ELF-1 (cell line): ENCODE data around the gene IGSF21.

Experiments used
- DNase-seq: peaks from one replicate; pipeline ENCODE4 v3.0.0-alpha.2; 2016; ENCODE audit warnings: low read depth, low spot score

IGSF21 gene

DNA sequence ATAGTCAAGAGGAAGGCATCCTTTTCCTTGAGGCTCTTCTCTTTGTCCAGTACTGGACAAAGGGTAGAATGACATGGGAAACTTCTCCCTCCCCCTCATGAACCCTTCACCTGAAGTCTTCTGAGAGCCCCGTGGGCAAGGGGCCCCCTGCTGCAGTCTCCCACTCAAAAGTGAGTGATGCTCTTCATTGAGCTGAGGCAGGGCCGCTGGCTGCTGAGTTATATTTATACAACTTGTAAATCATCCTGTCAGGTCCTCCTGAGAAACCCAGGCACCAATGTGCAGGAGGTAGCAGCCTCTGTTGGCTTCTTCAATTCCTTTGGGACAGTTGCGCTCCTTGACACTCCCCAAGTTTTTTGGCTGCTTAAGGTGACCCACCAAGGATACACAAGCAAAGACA lies 150.2 kb downstream of the IGSF21 start:
- DNase-seq, result no peak

DNA sequence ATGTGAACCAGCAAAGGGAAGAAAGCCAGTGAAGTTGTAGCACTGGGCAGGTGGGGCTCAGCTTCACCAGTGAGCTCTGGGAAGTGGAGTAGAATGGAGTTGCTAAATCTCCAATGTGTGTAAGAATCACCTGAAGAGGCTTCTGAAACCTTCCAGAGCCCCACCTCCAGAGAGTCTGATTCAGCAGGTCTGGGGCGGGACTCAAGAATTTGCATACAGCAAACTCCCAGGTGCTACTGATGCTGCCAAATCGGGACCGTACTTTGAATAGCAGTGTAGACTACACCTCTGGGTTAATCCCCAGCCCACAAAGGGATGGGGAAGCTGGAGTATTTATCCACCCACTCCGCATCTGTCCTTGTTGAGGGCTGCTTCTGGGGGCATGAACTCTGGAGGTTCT lies 154.3 kb downstream of the IGSF21 start:
- no peak for DNase-seq

DNA sequence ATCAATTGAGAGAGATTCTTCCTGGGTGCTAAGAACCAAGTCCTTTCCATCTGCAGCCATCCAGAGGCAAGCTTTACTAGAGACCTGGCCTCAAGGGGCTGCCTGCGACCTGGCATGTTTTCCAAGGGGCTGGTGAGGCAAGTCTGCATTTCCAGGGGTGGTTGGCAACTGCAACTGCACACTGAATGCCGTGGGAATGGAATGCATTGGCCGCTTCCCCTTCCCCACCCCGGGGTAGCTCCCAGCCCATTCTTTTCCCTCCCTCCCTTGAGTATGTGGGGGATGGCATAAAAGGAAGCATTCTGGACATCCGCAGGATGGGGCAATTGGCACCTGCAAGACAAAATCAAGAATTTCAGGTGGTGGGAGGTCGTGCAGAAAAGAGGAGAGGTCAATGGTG lies 155.1 kb downstream of the IGSF21 start:
- peak; percentile 34 for DNase-seq

DNA sequence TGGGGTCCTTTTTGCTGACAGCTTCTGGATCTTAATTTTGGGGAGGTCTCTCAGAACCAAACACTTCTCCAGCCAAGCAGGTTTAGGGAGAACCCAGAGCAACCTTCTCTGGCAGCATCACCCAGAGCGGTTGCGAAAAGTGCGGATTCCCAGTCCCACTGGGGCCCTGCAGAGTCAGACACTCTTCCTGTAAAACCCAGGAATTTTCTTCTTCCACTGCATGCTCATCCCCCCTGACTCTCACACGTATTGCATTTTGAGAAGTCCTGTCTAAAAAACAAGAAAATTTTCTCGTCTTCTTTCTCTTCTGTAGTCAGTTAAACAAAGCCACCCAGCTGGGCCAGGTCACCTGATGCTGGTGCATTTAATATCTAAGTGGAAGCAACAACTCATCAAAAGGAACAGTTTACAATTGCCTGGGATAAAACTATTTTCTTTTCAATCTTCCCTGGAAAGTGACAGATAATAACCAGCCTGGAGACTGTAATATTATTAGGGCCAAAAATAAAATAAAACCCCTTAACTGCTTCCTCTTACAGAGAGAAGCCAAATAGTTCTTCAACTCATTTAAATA lies 156.0 kb downstream of the IGSF21 start:
- DNase-seq, result no peak

DNA sequence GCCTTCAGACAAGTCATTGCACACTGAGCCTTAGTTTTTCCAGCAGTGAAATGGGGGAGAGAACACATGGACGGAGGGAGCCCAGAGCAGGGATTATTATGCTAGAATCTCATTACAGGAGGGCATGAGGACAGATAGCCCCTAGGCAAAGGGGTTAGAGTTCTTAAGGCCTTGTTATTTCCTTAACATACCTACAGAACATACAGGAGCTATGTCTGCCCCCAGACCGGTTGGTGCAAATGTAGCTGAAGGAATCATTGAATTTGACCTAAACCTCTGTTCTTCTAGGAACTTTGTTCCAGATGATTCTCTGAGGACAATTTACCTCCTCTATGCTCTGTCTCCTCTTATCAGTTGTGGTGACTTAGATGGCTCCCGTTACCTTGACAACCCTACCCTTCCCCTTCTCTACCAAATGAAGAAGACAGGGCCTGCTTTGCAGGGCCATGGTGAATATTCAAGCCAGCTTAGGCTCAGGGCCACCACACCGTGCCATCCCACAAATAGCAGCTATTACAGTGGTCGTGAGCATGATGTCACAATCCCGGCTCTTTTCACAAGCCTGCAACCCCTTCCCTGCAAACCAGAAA lies 156.9 kb downstream of the IGSF21 start:
- no peak for DNase-seq

DNA sequence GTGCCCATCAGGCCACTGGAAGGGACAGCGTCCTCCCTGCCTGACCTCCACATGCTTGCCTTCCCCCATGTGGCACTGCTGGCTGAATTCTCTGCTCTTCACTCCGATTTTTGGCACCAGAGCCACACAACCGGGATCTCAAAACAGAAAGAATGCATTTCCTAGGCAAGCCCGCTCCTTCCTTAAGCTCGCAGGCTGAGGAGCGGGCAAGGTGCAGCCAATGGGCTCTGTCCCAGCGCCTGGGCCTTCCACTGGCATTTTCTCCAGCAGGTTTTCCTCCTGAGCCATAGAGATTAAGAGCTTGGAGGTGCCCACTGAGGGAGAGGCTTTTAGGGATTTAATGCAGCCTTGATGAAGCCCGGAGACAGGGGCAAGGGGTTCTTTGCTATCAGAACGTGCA lies 158.0 kb downstream of the IGSF21 start:
- DNase-seq, result no peak

DNA sequence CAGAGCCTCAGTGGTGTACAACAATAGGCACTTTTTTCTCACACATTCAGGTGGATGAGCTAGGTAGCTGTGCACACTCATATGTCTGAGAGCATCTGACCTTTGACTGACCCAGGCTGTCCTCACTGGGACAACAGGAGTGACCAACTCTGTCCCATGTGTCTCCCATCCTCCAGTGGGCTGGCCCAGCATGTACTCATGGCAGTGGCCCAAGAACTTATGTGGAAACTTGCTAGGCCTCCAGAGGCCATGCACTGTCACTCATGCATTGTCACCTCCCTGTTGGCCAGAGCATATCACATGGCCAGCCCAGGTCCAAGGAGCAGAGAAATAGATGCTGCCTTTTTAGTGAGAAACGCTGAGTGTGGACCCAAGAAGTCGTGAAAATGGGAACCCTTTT lies 158.8 kb downstream of the IGSF21 start:
- no peak for DNase-seq

DNA sequence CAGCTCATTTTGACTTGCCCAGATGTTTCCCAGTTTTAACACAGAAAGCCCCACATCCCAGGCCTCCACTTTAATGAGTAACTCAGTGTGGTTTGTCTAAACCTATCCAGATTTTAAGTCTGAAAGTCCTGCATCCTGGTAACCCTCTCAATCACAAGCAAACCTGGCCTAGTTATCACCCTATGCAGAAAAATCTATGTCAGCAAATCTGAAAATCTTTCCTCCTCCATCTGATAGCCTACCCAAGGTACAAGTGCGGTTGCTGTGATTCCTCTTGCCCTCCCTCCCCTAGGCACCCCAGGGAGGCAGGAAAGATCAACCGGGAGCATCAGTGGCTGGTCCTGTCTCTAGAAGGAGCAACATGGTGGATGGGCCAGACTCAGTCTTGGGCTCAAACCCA lies 163.7 kb downstream of the IGSF21 start:
- no peak for DNase-seq

DNA sequence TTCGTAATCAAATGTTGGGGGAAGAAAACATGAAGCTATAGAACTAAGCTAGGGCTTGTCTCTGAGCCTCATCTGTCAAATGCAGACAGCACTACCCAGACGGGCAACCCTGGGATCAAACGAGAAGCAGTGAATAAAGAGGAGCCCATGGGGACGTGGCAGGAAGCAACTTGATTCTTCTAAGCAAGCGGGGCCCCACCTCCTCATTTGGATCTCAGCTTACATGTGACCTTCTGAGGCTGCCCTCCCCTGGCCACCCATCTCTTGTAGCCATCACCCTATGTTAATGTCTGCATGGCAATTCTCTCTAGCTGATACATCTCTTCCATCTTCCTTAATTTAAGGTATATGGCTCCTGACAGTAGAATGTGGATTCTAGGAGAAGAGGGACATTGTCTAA lies 171.3 kb downstream of the IGSF21 start:
- DNase-seq, result no peak

DNA sequence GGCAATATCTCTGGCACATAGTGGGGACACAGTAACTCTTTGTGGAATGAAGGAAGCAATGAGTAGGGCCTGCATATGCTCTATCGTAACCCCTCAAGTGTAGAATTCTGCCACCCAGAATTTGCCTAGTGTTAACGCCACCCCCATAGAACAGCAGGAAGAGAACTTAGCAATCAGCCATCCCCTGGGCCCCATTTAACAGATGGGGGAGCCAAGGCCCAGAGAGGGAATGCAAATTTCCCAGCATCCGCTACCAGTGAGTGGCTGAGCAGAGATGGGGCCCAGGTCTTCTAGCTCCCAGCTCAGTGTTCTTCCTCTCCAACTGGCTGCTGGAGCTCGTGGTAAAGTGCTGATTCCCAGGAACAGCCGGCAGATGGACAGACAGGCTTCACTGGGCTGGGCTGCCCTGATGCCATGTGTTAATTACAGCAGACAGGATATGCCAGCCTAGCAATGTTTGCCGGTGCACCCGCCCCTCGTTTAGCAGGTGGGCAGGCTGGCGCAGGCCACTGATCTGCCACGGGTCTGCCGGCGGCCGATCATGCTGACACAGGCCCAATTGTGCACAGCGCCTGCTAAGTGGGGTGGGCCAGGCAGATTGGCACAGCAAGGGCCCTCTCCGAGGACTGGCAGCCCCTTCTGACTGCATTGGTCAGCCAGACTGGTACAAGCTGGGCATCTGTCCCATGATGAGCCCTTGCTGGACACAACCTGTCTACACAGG lies 171.9 kb downstream of the IGSF21 start:
- no peak for DNase-seq

DNA sequence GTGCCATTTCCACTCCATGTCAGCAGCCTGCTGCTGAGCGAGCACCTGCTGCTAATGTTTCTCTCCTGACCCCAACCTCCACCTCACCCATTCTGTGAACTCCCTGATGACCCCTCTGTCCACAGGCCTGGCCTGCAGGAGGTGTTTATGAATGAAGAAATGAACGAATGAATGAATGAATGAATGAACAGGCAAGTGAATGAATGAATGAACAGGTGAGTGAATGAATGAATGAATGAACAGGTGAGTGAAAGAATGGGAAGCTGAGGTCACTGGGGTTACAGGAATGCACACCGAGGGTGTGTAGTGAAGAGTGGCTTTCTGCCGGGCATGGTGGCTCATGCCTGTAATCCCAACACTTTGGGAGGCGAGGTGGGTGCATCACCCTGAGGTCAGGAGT lies 173.4 kb downstream of the IGSF21 start:
- DNase-seq, result no peak

DNA sequence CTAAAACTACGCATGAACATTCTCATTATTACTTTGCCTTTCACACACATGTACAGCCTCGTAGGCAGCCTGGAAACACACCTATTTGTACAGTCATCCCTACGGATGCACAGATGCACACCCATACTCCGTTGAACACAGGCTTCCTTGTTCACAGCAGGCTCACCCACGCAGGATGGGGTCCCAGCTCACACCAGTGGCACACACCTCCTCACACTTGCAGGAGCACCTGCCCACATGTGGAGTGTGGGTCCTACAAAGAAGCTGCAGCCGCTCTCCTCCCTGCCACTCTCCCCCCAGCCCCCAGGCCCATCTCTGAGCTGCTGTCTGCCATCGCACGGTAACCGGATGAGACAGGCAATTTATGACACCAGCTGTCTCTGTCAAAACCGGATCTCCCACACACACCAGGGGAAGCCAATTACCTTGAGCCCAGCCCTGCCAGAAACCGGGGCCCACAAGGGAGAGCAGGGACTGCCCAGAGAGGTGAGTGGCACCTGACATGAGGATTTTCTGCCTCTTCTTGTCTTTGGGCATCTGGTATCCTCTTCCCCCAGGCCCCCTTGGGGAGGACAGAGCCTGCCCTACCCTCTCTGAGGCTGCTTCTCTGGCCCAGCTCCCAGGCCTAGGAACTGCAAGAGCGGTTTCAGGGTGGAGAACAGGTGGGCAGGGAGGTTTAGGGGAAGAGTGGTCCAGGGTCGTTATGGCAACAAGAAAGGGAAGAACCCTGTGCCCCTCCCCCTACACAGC lies 175.4 kb downstream of the IGSF21 start:
- no peak for DNase-seq

DNA sequence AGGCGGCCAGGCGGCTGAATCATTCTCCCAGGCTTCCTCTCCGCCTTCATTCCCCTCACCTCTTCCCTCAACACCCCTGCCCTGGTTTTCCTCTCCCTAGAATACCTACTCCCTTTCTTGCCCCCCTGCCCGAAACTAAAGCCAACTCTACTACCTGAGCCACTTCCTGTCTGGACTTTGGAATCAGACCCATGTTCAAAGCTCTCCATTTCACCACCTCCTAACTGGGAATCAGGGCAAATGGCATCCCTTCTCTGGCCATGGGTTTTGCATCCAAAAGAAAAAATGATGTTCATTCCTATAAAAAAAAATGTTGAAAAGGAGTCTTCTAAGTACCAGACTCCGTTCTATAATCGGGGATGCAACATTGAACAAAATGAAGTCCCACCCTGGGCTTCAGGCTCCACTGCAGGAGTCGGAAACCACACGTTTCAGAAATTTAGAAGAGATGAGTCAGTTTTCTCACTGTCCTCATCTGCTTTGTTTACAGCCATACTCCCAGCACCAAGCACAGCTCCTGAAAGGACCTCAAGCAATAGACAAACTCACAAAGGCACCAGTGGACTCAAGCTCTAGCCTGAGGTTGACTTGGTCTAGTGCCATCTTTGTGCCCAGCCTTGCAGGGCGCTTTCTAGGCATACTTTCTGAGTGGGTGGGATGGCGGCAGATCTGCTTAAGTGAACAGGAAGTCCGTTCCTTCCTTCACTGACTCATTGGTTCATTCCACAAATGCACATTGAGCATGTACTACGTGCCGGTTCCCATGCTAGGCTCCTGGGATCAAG lies 176.2 kb downstream of the IGSF21 start:
- DNase-seq, result peak; percentile 70

DNA sequence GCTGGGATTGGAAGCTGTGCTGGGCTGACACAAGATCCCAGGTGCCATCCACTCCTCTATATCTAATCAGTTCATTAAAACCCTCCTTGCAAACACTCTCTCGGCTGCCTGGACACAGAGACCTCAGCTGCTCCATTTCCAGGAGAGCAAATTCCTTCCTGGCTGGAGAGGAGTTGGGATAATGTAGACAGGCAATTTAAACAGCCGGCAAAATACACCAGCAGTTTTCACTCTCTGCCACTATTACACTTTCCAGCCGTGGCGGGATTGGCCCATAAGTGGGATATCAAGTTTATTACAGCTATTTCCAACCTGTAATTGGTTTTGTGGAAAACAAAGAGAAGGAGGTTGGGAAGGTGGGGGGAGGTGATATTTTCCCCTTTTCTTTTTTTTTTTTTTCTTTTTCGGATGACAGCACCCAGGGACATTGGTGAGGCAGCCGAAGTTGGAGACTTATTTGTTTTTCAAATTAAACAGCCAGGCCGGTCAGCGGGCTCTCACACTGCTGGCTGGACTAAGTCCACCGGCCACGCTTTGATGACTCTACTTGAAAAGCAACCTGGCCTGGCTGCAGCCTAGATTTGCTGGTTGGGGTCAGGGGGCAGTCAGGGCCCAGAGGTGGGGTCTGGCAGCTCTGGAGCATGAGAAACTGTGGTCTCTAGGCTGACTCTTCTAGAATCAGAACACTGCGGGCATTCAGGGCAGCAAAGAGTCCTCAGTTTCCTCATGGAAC lies 177.4 kb downstream of the IGSF21 start:
- DNase-seq, result peak; percentile 55

DNA sequence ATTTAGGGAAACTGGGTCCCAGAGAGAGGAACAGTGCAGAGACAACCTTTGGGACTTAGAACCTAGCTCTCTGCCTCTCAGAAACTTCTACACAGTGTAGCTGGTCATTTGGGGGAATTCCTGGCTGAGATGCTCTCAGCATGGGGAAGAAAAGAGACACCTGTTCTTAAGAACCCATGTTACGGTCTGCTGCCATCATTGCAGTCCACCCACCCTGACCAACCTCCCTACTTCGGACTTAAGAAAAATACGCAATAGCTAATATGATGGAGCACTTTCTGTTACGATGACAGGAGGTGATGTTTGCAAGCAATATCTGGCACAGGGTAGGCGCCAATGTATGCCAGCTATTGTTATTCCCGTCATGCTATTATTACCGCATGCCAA lies 177.9 kb downstream of the IGSF21 start:
- DNase-seq, result no peak

DNA sequence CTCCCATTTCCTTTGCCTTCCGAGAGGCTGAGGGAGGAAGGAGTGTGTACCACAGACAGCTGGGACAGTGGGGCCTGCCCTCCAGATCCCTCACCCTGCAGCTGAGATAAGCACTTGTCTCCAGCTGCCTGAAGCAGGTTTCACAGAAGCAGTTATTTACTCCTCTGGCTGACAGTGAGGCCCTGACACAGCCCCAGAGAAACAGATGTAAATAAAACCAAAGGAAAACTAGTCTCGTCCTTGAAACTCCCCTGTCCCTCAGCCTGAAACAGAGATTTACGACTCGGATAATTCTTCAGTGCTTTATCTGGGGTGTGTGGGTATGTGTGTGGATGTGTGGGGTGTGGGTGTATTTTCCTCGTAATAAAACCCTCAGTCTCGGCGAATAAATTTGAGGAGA lies 181.1 kb downstream of the IGSF21 start:
- DNase-seq, result peak; percentile 32

DNA sequence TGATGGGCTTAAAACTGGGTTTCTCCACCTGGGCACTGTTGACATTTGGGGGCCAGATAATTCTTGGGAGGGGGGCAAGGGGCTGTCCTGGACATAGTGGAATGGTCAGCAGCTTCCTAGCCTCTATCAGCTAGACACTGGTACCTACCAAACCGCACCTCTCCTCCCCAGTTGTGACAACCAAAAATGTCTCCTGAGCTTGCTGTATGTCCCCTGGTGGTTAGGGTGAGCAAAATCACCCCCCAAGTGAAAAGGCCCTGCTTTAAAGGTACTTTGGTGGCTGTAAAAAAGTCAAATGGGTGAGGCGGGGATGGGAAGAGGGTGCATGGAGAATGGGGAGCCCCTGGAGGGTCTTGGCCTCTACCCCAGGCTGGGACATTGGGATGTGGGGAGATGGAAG lies 182.0 kb downstream of the IGSF21 start:
- DNase-seq, result no peak

DNA sequence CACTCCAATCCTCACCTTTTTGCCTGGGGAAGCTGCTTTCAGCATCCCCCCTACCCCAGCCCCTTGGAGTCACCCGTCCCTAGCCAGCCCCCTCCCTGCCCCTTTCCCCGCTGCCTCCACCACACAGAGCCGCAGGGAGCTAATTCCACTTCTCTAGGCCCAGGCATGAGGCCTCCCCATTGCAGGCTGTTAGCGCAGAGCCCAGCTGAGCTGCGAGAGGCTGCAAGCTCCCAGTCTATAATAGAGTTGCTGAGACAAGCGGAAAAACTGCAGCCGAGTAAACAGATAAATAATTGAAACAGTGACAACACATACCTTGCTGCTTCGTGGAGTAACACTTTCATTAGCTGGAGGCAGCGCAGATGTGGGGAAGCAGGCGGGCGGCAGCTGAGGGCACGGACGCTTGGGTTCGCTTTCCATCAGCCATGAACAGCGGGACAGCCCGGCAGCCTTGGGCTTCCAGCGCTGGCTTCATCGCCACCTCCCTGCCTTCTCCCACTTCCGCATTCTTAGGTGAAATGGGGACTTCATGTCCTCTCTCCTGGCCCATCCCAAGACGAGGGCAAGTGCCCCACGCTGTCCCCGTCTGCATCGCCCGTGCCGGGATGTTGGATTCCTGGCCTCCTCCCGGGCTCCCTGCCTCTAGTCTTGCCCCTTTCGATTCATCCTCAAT lies 183.3 kb downstream of the IGSF21 start:
- peak; percentile 31 for DNase-seq

DNA sequence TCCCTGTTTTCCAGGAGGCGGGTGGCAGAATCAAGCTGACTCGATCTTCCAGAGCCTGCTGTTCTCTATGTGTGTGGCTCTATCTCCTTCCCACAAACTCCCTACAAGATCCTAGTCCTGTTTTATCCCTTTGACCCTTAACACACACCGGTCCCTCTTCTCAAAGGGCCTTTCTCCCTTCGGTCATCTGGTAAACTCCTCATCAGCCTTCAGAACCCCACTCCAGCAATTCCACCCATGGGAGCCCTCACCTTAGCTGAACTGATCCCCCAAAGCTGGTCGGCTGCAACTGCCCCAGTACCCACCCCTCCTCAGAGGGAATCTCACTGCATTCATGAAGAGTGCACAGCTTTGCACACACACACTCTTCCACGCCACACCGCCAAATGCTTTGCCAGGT lies 184.9 kb downstream of the IGSF21 start:
- DNase-seq, result no peak

DNA sequence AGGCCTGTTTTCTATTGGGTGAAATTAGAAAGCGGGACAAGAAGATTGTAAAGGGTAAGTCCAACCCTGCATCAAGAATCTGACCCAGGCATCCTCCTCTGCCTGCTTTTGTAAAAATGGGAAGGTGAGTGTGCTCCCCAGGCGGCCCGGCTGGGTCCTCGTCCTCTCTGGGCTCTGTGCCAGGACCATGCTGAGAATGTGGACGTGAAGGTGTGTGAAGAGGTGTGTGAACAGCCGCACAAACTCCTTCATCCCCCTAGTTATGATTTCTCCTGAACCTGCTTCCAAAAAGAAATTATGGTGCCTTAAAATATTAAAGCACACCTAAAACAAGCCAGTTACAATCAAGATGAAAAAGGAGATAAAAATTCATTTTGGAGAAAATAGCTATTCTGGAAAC lies 185.7 kb downstream of the IGSF21 start:
- no peak for DNase-seq
